ENCODE measurements around the gene SPON1. TPM values are rescaled to one million over a fixed set of nuclear protein-coding genes. Genes with fewer than 3 reads are reported as not detected.

The SPON1 gene
- total and polyA plus RNA-seq, 8 donors: 9.3 to 122 (median 26.9) TPM

DNA sequence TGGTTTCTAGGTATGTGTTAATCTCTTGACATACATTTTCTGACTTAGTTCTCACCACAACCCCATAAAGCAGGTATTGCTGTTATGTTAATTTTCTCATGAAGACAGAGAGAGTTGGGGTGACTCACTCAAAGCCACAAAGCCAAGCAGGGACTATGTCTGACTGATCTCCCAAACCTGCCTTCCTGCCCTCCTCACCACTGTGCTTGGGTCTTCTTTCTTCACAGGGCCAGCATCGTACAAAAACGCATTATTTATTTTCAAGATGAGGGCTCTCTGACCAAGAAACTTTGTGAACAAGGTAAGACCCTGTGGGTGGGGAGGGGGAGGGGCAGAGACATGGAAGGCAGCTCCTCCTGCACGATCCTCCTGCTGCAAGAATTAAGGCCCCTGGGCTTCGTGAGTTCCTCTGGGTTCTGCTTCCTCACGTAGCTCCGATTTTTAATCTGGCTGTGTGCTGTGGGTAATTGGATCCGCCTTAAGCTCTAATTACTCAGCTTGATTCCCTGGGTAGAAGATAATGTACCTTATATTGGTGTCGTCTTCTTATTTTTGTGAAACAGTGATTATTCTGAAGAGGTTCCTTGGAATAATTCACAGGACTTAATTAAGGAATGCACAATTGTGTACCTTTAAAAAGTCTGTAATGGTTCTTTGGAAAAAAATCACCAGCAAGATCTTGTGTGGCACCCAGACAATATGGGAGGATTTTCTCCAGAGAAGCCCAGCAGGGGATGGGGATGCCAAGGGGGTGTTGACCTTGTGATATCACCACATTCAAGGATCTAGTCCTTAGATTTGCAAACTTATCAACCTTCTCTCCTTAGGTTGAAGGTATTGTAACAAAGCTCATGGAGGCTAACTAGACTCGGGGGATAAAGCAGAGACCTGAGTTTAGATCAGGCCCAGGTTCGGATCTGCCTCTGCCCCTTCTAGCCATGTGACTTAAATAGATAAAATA, 112.9 kb downstream of the SPON1 start:
- intact Hi-C loops (cut with DNase I; ENCODE audit: low total_unique reads): no loop called here
- no peak overlapping the region for H3K27ac ChIP-seq
- H3K4me1 ChIP-seq: peaks cover 0 to 14% (median 6%) of the 10 kb centered on the region in 4 donors
- H3K9me3 ChIP-seq: no peaks in the 10 kb centered on the region
- TF ChIP-seq, protein P1, sequence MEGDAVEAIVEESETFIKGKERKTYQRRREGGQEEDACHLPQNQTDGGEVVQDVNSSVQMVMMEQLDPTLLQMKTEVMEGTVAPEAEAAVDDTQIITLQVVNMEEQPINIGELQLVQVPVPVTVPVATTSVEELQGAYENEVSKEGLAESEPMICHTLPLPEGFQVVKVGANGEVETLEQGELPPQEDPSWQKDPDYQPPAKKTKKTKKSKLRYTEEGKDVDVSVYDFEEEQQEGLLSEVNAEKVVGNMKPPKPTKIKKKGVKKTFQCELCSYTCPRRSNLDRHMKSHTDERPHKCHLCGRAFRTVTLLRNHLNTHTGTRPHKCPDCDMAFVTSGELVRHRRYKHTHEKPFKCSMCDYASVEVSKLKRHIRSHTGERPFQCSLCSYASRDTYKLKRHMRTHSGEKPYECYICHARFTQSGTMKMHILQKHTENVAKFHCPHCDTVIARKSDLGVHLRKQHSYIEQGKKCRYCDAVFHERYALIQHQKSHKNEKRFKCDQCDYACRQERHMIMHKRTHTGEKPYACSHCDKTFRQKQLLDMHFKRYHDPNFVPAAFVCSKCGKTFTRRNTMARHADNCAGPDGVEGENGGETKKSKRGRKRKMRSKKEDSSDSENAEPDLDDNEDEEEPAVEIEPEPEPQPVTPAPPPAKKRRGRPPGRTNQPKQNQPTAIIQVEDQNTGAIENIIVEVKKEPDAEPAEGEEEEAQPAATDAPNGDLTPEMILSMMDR (IDR thresholded peaks at IDR 0.05): no peak
- TF ChIP-seq POLR2AphosphoS5 (IDR thresholded peaks at IDR 0.05): no peak
- no peak for TF ChIP-seq POLR2A (IDR thresholded peaks at IDR 0.05)
- no peak for TF ChIP-seq EP300 (IDR thresholded peaks at IDR 0.05)
- no peak overlapping the region for H3K4me3 ChIP-seq
- H3K36me3 ChIP-seq: peaks cover 0 to under 1% (median 0%) of the 10 kb centered on the region in 4 donors
- WGBS, 5 donors: 69 to 84% (median 78%) methylated on average over 10 of the region's 10 CpGs
- peak in 1 of 2 donors; percentile 36 for DNase-seq
- no peaks in the 10 kb centered on the region for H3K27me3 ChIP-seq

DNA sequence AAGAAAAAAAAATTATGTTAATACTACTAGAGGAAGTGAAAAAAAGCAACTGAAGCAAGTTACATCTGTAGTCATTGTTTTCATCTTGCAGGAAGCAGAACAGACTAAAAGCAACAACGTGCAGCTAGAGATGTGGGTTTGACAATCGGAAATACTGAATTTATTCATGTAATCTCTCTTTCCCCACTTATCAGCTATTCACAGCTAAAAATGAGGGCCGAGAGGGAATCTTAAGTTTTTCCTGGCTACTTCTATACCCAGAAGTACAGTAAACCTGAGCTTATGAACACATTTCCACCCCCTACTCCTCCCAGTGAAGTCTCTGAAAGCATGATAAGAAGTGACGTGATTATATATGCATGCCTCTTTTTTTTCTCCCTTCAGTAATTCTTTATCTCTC, 116.5 kb downstream of the SPON1 start:
- H3K4me1 ChIP-seq: peaks cover 0 to 22% (median 6%) of the 10 kb centered on the region in 4 donors
- H3K9me3 ChIP-seq: no peaks in the 10 kb centered on the region
- no peaks in the 10 kb centered on the region for H3K27me3 ChIP-seq
- TF ChIP-seq POLR2A (IDR thresholded peaks at IDR 0.05) (no peak), POLR2AphosphoS5 (IDR thresholded peaks at IDR 0.05) (no peak), EP300 (IDR thresholded peaks at IDR 0.05) (no peak)
- TF ChIP-seq, protein P1 (IDR thresholded peaks at IDR 0.05): no peak
- peak in 1 of 2 donors; percentile 28 for DNase-seq
- no peak overlapping the region for H3K27ac ChIP-seq
- H3K4me3 ChIP-seq: no peak overlapping the region
- 10 to 24% (median 16%) methylated on average over 4 of the region's 4 CpGs for WGBS, 5 donors
- intact Hi-C loops (cut with DNase I; ENCODE audit: low total_unique reads): no loop called here
- H3K36me3 ChIP-seq: peaks cover 0 to 11% (median 0%) of the 10 kb centered on the region in 4 donors

DNA sequence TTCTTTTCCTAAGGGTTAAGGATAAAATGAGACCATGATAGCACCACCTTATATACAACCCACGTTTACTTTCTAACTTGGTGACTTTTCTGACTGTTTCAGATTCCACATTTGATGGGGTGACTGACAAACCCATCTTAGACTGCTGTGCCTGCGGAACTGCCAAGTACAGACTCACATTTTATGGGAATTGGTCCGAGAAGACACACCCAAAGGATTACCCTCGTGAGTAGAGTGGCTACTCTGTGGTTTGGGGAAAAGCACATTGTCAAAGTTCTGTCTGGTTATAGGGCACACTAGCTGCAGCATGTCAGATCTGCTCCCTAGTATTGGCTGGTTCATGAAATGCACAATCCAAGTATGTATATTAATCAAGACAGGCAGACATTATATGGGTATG, 117.3 kb downstream of the SPON1 start:
- Histone ChIP-seq H3K36me3 (peaks cover 0 to 11% (median 0%) of the 10 kb centered on the region in 4 donors), H3K4me3 (no peak overlapping the region), H3K4me1 (peaks cover 0 to 17% (median 6%) of the 10 kb centered on the region in 4 donors), H3K27me3 (no peaks in the 10 kb centered on the region), H3K9me3 (no peaks in the 10 kb centered on the region), H3K27ac (no peak overlapping the region)
- intact Hi-C loops (cut with DNase I; ENCODE audit: low total_unique reads): no loop called here
- no peak for DNase-seq
- TF ChIP-seq POLR2AphosphoS5 (IDR thresholded peaks at IDR 0.05): no peak
- no peak for TF ChIP-seq POLR2A (IDR thresholded peaks at IDR 0.05)
- no peak for TF ChIP-seq EP300 (IDR thresholded peaks at IDR 0.05)
- TF ChIP-seq, protein P1 (IDR thresholded peaks at IDR 0.05): no peak
- 56 to 66% (median 61%) methylated on average over 4 of the region's 4 CpGs for WGBS, 5 donors

DNA sequence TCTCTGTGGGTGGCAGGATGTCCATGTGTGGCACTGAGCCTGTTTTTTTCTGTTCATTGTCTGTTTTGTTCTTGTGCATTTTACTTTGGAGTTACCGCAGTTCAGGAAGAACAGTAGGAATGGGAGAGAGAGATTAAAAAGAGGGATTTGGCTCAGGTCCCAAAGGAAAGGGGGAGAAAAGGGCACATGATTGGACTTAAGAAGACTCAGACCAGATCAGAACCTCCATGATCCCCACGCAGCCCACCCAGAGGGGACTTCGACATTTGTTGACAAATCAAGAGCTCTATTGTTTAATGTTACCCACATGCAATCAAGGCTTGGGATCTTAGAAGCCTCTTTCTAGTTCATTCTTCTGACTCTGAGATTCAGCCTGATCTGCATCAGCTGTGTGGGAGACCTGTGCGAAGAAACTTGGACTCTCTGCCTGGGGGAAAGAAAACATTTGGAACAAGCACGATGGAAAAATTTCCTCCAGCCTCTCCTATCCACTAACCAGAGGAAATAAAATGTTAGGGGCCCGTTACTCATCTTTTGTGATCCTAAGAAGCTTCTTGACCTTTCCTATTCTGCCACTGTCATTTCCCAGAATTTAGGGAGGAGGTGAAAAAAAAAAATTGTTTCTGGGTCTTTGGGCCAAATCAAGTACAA, 119.2 kb downstream of the SPON1 start:
- Histone ChIP-seq H3K9me3 (no peaks in the 10 kb centered on the region), H3K4me1 (peaks cover 0 to 17% (median 6%) of the 10 kb centered on the region in 4 donors), H3K4me3 (no peak overlapping the region), H3K27me3 (no peaks in the 10 kb centered on the region), H3K36me3 (peaks cover 0 to 11% (median 0%) of the 10 kb centered on the region in 4 donors), H3K27ac (peak overlapping the region in 4 of 5 donors; percentile 25 to 53 (median 46))
- peak in 1 of 2 donors; percentile 46 for DNase-seq
- intact Hi-C loops (cut with DNase I; ENCODE audit: low total_unique reads): no loop called here
- WGBS, 5 donors: 46 to 61% (median 53%) methylated on average over 6 of the region's 6 CpGs
- TF ChIP-seq, protein P1 (IDR thresholded peaks at IDR 0.05): no peak
- TF ChIP-seq POLR2A (IDR thresholded peaks at IDR 0.05) (no peak), EP300 (IDR thresholded peaks at IDR 0.05) (no peak), POLR2AphosphoS5 (IDR thresholded peaks at IDR 0.05) (no peak)
